Breast epithelium (tissue), 3 donors: ENCODE data around the gene HHATL.

ENCODE experiments used
- CTCF ChIP-seq, 3 donors: fragments of 450-650 bp; IDR thresholded peaks; one replicate each; pipeline ENCODE4 v1.5.1; 2016 to 2017; ENCODE audit warnings: antibody characterized with exemption in 3 of 3, mild to moderate bottlenecking in 3 of 3, moderate library complexity in 3 of 3
- POLR2A ChIP-seq: fragments of 450-650 bp; IDR thresholded peaks from one replicate; pipeline ENCODE4 v1.6.1; 2016; ENCODE audit warnings: antibody characterized with exemption, mild to moderate bottlenecking, moderate library complexity
- POLR2AphosphoS5 ChIP-seq, 3 donors: sonication (generic); formaldehyde crosslinking; IDR thresholded peaks; one replicate each; pipeline ENCODE4 v1.6.1; 2017; ENCODE audit warnings: antibody characterized with exemption in 3 of 3

DNA sequence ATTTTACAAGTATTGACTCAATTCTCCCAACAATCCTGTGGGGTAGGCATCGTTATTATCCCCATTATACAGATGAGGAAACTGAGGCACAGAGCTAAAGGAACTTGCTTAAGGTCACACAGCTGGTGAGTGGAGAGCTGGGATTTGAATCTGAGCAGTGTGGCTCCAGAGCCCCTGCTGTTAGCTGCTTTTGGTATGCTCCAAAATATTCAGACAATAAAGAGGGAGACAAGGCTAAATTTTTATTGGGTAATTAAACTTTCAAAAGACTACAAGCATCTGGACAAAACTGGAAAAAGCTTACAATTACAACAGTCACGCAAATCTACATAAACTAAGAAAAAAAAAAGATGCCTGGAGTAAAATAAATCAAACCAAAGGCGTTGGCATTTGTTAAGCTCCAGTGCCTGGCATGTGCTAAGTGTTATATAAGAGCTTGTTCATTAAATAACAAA is 42.7 kb upstream of the HHATL start:
- TF ChIP-seq CTCF (IDR thresholded peaks at IDR 0.05) (no peak), POLR2A (no peak), POLR2AphosphoS5 (IDR thresholded peaks at IDR 0.05) (no peak)
